Psoas muscle (tissue), 8 donors: ENCODE results near the gene MAP4K4. TPM values are rescaled to one million over a fixed set of nuclear protein-coding genes. Genes with fewer than 3 reads are reported as not detected.

ENCODE experiments used
- ATAC-seq, 4 donors: fragments of 200-7000 bp; cut with Tn5 transposase; one replicate each; pipeline ENCODE4 v1.9.1; 2020; ENCODE audit warnings: moderate library complexity in 3 of 4, mild to moderate bottlenecking in 2 of 4
- DNase-seq, 2 donors: peaks; one replicate each; pipeline ENCODE4 v3.0.0-alpha.2; 2020
- H3K27ac ChIP-seq: fragments of 200-600 bp; one replicate; pipeline ENCODE4 v1.8.0; 2022
- H3K27me3 ChIP-seq, 3 donors: fragments of 200-600 bp in 1 of 3; one replicate each; pipeline versions ENCODE4 v1.6.1 to v1.8.0; 2013 to 2022; ENCODE audit warnings: low read length in 2 of 3, mild to moderate bottlenecking in 2 of 3, moderate library complexity in 1 of 3; ENCODE audit not compliant: insufficient read depth in 3 of 3
- H3K36me3 ChIP-seq, 2 donors: fragments of 200-600 bp in 1 of 2; one replicate each; pipeline versions ENCODE4 v1.6.1 to v1.8.0; 2013 to 2022; ENCODE audit warnings: low read depth in 1 of 2, mild to moderate bottlenecking in 1 of 2, moderate library complexity in 1 of 2; ENCODE audit not compliant: insufficient read depth in 1 of 2
- H3K4me1 ChIP-seq: fragments of 200-600 bp; one replicate; pipeline ENCODE4 v1.8.0; 2022
- H3K4me3 ChIP-seq: fragments of 200-600 bp; one replicate; pipeline ENCODE4 v1.8.0; 2022; ENCODE audit warnings: mild to moderate bottlenecking
- H3K9me3 ChIP-seq: fragments of 200-600 bp; one replicate; pipeline ENCODE4 v1.8.0; 2022
- CTCF ChIP-seq: fragments of 200-600 bp; IDR thresholded peaks from one replicate; pipeline ENCODE4 v1.8.0; 2022; ENCODE audit warnings: antibody characterized with exemption
- whole genome bisulfite sequencing, 3 donors: extraction: QIAGEN DNeasy Blood & Tissue Kit; methylation state at CpG; one replicate each; pipeline versions ENCODE4 v1.1.6 to v1.1.7; 2013; 5-methylcytosine and 5-hydroxymethylcytosine counted together
- intact Hi-C, 2 donors: fragments of 100-400 bp; cut with DNase I; formaldehyde crosslinking; loops; one replicate each; pipeline versions ENCODE4 v1.11.0 to v1.14.2; 2022
- polyA plus RNA-seq, 3 donors: library from polyadenylated mRNA; stranded (reverse); fragments of 200-250 nt; gene quantifications; one replicate each; pipeline ENCODE4 v1.2.3, GENCODE V29; 2013
- total RNA-seq, 4 donors: library from RNA; stranded (reverse); fragmentation: NEBNext Ultra II Directional in 2 of 4; extraction: Animal tissue kit (Norgen Biotek cat#: 25700) in 2 of 4; gene quantifications; one replicate each; pipeline versions ENCODE4 v1.2.1 to v1.2.4, GENCODE V29; 2021 to 2023
- donor health status: healthy with polysubstance abuse.
- donor health status: DM: no; HTN: no; CAD: no; lungs with moderate emphysema.
- donor health status: Bipolar disorder and iron deficiency.
- donor health status: healthy.
- donor health status: DM: yes; HTN: yes; CAD: no.
- donor health status: DM: no; HTN: no; CAD: no.
- donor health status: DM: no; HTN: no; CAD: no.
- donor health status: DM: yes; HTN: yes; CAD: no.

The MAP4K4 gene
- total and polyA plus RNA-seq, 7 donors = 20.1 to 99.9 (median 80.4) TPM

GRCh38 chr2:101751276-101751815, 53.8 kb downstream of the MAP4K4 start:
- intact Hi-C loops = no loop called here

GRCh38 chr2:101751875-101752619, 54.5 kb downstream of the MAP4K4 start:
- DNase-seq (no peak), ATAC-seq (peak in 1 of 4 donors; percentile 33)
- Histone ChIP-seq H3K36me3 (no peaks in the 10 kb centered on the region), H3K4me1 (peaks cover 53% of the 10 kb centered on the region), H3K27me3 (no peaks in the 10 kb centered on the region), H3K27ac (peak overlapping the region; percentile 30), H3K9me3 (no peaks in the 10 kb centered on the region), H3K4me3 (no peak overlapping the region)
- no peak for TF ChIP-seq CTCF
- intact Hi-C loops = no loop called here
- WGBS, 3 donors = 33 to 45% (median 42%) methylated on average over 3 of the region's 3 CpGs

More at GRCh38 chr2:101751276-101751815, 53.8 kb downstream of the MAP4K4 start:
- no peak for TF ChIP-seq CTCF
- Histone ChIP-seq H3K36me3 (no peaks in the 10 kb centered on the region), H3K4me1 (peaks cover 59% of the 10 kb centered on the region), H3K9me3 (no peaks in the 10 kb centered on the region), H3K27ac (peak overlapping the region; percentile 30), H3K4me3 (no peak overlapping the region), H3K27me3 (no peaks in the 10 kb centered on the region)
- DNase-seq (no peak), ATAC-seq (no peak)
- 85 to 86% (median 86%) methylated on average over 2 of the region's 2 CpGs for WGBS, 3 donors

- ATAC-seq (peak in 1 of 4 donors; percentile 41), DNase-seq (no peak)
- H3K4me3 ChIP-seq = no peak overlapping the region
- no peaks in the 10 kb centered on the region for H3K27me3 ChIP-seq
- H3K4me1 ChIP-seq = peaks cover 49% of the 10 kb centered on the region
- WGBS, 3 donors = 7 to 22% (median 15%) methylated on average over 5 of the region's 5 CpGs
- no peaks in the 10 kb centered on the region for H3K36me3 ChIP-seq
- TF ChIP-seq CTCF = no peak
- intact Hi-C loops = no loop called here
- no peaks in the 10 kb centered on the region for H3K9me3 ChIP-seq
- H3K27ac ChIP-seq = no peak overlapping the region
These were observed 55.5 kb downstream of the MAP4K4 start for GRCh38 chr2:101752716-101753616.

- H3K27ac ChIP-seq = no peak overlapping the region
- 72 to 86% (median 73%) methylated on average over 5 of the region's 5 CpGs for WGBS, 3 donors
- H3K4me1 ChIP-seq = peaks cover 53% of the 10 kb centered on the region
- no peak for TF ChIP-seq CTCF
- ATAC-seq = no peak
- DNase-seq = no peak
- no peaks in the 10 kb centered on the region for H3K27me3 ChIP-seq
- H3K9me3 ChIP-seq = no peaks in the 10 kb centered on the region
- intact Hi-C loops = no loop called here
- H3K4me3 ChIP-seq = no peak overlapping the region
- H3K36me3 ChIP-seq = no peaks in the 10 kb centered on the region
These were observed 56.4 kb downstream of the MAP4K4 start for GRCh38 chr2:101753720-101754490.
